GM12878 (cell line): ENCODE data around the gene NPIPB6. TPM values are rescaled to one million over a fixed set of nuclear protein-coding genes. Genes with fewer than 3 reads are reported as not detected.

Experiments used
- ATAC-seq: fragments of 200-7000 bp; cut with Tn5 transposase; 3 replicates; pipeline ENCODE4 v1.9.1; 2020; ENCODE audit warnings: mild to moderate bottlenecking, moderate library complexity
- BruUV-seq: library from RNA; stranded (reverse); fragments of 400-500 nt; replicated peaks from 2 replicates; lab custom pipeline; 2021; lab: Mats Ljungman, UMichigan
- CTCF ChIA-PET: fragments of 300-600 bp; sonication (Branson Sonifier 250); formaldehyde crosslinking; extraction: SDS; loops from one replicate; lab custom pipeline; 2021; ENCODE audit warnings: inconsistent platforms; lab: Yijun Ruan, JAX
- POLR2A ChIA-PET: fragments of 350-600 bp; formaldehyde crosslinking; extraction: SDS; loops from one replicate; lab custom pipeline; 2021; ENCODE audit warnings: inconsistent platforms; lab: Charles Lee
- RAD21 ChIA-PET: fragments of 300-600 bp; sonication (Branson Sonifier 250); formaldehyde crosslinking; loops from one replicate; lab custom pipeline; 2023; ENCODE audit warnings: antibody characterized with exemption; ENCODE audit not compliant: unreplicated experiment; lab: Charles Lee
- SMC1A ChIA-PET: fragments of 300-600 bp; sonication (Branson Sonifier 250); formaldehyde crosslinking; loops from one replicate; lab custom pipeline; 2023; ENCODE audit not compliant: unreplicated experiment, uncharacterized antibody; lab: Charles Lee
- DNase-seq: peaks from one replicate; pipeline ENCODE4 v3.0.0-alpha.2; 2011; ENCODE audit warnings: low read depth, low spot score
- FAIRE-seq: peaks from 3 replicates; lab custom pipeline; 2011; peaks lifted over from hg19 to GRCh38; lab: Jason Lieb, UNC
- H2AFZ ChIP-seq: 2 replicates; pipeline ENCODE4 v1.6.0; 2011; ENCODE audit warnings: low read depth, low read length, control low read depth; ENCODE audit not compliant: control insufficient read depth
- H3K27ac ChIP-seq: 2 replicates; pipeline ENCODE4 v1.5.1; 2011; ENCODE audit warnings: control low read depth; ENCODE audit not compliant: control insufficient read depth, insufficient read depth
- H3K27me3 ChIP-seq, 2 experiments: replicated peaks in 1 of 2; 2 replicates each; pipeline versions ENCODE4 v1.6.0 to v1.6.1; 2011; ENCODE audit warnings: low read length in 1 of 2; ENCODE audit not compliant: control insufficient read depth in 2 of 2, insufficient read depth in 2 of 2
- H3K36me3 ChIP-seq, 2 experiments: 2 replicates each; pipeline ENCODE4 v1.5.1; 2011; ENCODE audit warnings: low read length in 1 of 2; ENCODE audit not compliant: control insufficient read depth in 2 of 2, insufficient read depth in 2 of 2
- H3K4me1 ChIP-seq: 2 replicates; pipeline ENCODE4 v1.6.1; 2011; ENCODE audit warnings: mild to moderate bottlenecking, low read length, moderate library complexity, mixed read lengths; ENCODE audit not compliant: control insufficient read depth, insufficient read depth
- H3K4me2 ChIP-seq: 2 replicates; pipeline ENCODE4 v1.6.0; 2011; ENCODE audit warnings: control low read depth; ENCODE audit not compliant: control insufficient read depth, insufficient read depth
- H3K4me3 ChIP-seq: fragments of 200-600 bp; sonication (generic); 2 replicates; pipeline ENCODE4 v1.5.1; 2016
- H3K79me2 ChIP-seq: 2 replicates; pipeline ENCODE4 v1.6.0; 2011; ENCODE audit warnings: low read length; ENCODE audit not compliant: control insufficient read depth, insufficient read depth
- H3K9ac ChIP-seq: 2 replicates; pipeline ENCODE4 v1.8.0; 2011; ENCODE audit warnings: low read length, control low read depth, mixed read lengths; ENCODE audit not compliant: control insufficient read depth, insufficient read depth
- H3K9me3 ChIP-seq: replicated peaks from 3 replicates; pipeline ENCODE4 v1.5.1; 2011; ENCODE audit warnings: mild to moderate bottlenecking, low read length; ENCODE audit not compliant: control insufficient read depth, insufficient read depth
- H4K20me1 ChIP-seq: 2 replicates; pipeline ENCODE4 v1.6.0; 2011; ENCODE audit not compliant: control insufficient read depth, insufficient read depth
- BACH1 ChIP-seq: fragments of 450-650 bp; IDR thresholded peaks from 2 replicates; pipeline ENCODE4 v1.6.1; 2017; ENCODE audit warnings: mild to moderate bottlenecking, borderline replicate concordance
- CHD2 ChIP-seq: IDR thresholded peaks from 2 replicates; pipeline ENCODE4 v1.6.1; 2011; ENCODE audit warnings: low read depth, low read length, improper control_type of control experiment, borderline replicate concordance
- IKZF2 ChIP-seq, 2 experiments: fragments of 450-650 bp; IDR thresholded peaks; 2 replicates each; pipeline ENCODE4 v1.6.1; 2017; ENCODE audit warnings: mild to moderate bottlenecking in 2 of 2, moderate library complexity in 2 of 2
- MYB ChIP-seq: fragments of 150-350 bp; IDR thresholded peaks from 2 replicates; pipeline ENCODE4 v1.6.1; 2014; ENCODE audit warnings: mild to moderate bottlenecking, low read depth, low read length, borderline replicate concordance
- PAX5 ChIP-seq: IDR thresholded peaks from 2 replicates; pipeline ENCODE4 v1.6.1; 2011; ENCODE audit warnings: low read depth, low read length, borderline replicate concordance
- RFX5 ChIP-seq: IDR thresholded peaks from 2 replicates; pipeline ENCODE4 v1.6.1; 2011; ENCODE audit warnings: low read depth, low read length, improper control_type of control experiment
- SIX5 ChIP-seq: IDR thresholded peaks from 2 replicates; pipeline ENCODE4 v1.6.1; 2011; ENCODE audit warnings: mild to moderate bottlenecking, low read depth, low read length, moderate library complexity; ENCODE audit not compliant: severe bottlenecking
- SREBF2 ChIP-seq: IDR thresholded peaks from 2 replicates; pipeline ENCODE4 v1.6.1; 2012; ENCODE audit warnings: mild to moderate bottlenecking, low read length
- STAT3 ChIP-seq: IDR thresholded peaks from 2 replicates; pipeline ENCODE4 v1.6.1; 2011; ENCODE audit warnings: low read depth, low read length, improper control_type of control experiment
- SUZ12 ChIP-seq: fragments of 200-600 bp; sonication (generic); IDR thresholded peaks from one replicate; pipeline ENCODE4 v1.6.1; 2018; ENCODE audit warnings: antibody characterized with exemption, mild to moderate bottlenecking; ENCODE audit not compliant: unreplicated experiment
- ZNF622 ChIP-seq: fragments of 450-650 bp; IDR thresholded peaks from 2 replicates; pipeline ENCODE4 v1.6.1; 2017; ENCODE audit warnings: mild to moderate bottlenecking, inconsistent platforms
- WGBS: methylation state at CpG from one replicate; pipeline ENCODE4 v1.1.6; 2016; ENCODE audit warnings: low lambda C conversion rate; ENCODE audit not compliant: insufficient replicate concordance, insufficient coverage; ENCODE audit errors: missing lambda C conversion rate; 5-methylcytosine and 5-hydroxymethylcytosine counted together
- in situ Hi-C: fragments of 300-500 bp; cut with MboI; formaldehyde crosslinking; loops from 9 replicates; pipeline ENCODE4 v1.14.3; 2018; ENCODE audit warnings: mixed read lengths
- intact Hi-C: fragments of 100-400 bp; cut with micrococcal nuclease; formaldehyde crosslinking; loops from one replicate; pipeline ENCODE4 v1.14.2; 2022; ENCODE audit not compliant: unreplicated experiment
- polyA plus RNA-seq, 11 experiments: library from polyadenylated mRNA; depleted of rRNA in 4 of 11; unstranded in 6 of 11; stranded (reverse) in 5 of 11; fragments of >200 nt; fragmentation: Nextera tagmentation in 4 of 11; fragmentation: Illumina TruSeq in 1 of 11; extraction: Ambion mirVana in 4 of 11; extraction: Trizol in 1 of 11; gene quantifications; 1 replicate in 1 of 11; 2 replicates in 10 of 11; pipeline versions ENCODE4 v1.2.1 to v1.2.3, GENCODE V29; 2011 to 2016; ENCODE audit warnings: inconsistent platforms in 2 of 11, missing spikeins in 2 of 11, low read depth in 1 of 11
- total RNA-seq, 4 experiments: library from RNA; depleted of rRNA in 3 of 4; stranded (reverse); fragments of >200 nt in 3 of 4; fragmentation: Illumina TruSeq in 1 of 4; extraction: Trizol in 1 of 4; gene quantifications; 2 replicates each; pipeline versions ENCODE4 v1.2.1 to v1.2.3, GENCODE V29; 2013 to 2021
- TF ChIP-seq, protein P1 (sequence below): IDR thresholded peaks from 2 replicates; pipeline ENCODE4 v1.6.1; 2012; ENCODE audit warnings: mild to moderate bottlenecking, low read depth, low read length
- TF ChIP-seq, protein P2 (sequence below): IDR thresholded peaks from 2 replicates; pipeline ENCODE4 v1.6.1; 2011; ENCODE audit warnings: mild to moderate bottlenecking, low read depth, low read length, moderate library complexity; ENCODE audit not compliant: insufficient replicate concordance

The NPIPB6 gene
- total and polyA plus RNA-seq, 10 of the 15 experiments (the other 5 are each of a cell fraction or from before 2014, with no cell fraction given), result 0.24 to 0.76 (median 0.44) TPM; not detected in 5

GRCh38 chr16:28320741-28321140, 42.6 kb downstream of the NPIPB6 start:
- H3K9me3 ChIP-seq, result no peaks in the 10 kb centered on the region

DNA sequence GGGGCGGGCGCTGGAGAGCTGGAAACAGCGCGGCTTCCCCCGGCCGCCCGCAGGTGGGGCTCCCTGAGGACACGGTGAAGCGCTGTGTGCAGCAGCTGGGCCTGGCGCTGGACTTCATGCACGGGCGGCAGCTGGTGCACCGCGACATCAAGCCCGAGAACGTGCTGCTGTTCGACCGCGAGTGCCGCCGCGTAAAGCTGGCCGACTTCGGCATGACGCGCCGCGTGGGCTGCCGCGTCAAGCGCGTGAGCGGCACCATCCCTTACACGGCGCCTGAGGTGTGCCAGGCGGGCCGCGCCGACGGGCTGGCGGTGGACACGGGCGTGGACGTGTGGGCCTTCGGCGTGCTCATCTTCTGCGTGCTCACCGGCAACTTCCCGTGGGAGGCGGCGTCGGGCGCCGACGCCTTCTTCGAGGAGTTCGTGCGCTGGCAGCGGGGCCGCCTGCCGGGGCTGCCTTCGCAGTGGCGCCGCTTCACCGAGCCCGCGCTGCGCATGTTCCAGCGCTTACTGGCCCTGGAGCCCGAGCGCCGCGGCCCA, 43.2 kb downstream of the NPIPB6 start:
- FAIRE-seq, result no peak
- Histone ChIP-seq H3K4me2 (no peak overlapping the region), H3K4me3 (no peak overlapping the region)
- ChIA-PET POLR2A (no interaction called here), RAD21 (no interaction called here)
- TF ChIP-seq PAX5 (no peak), MYB (no peak), SIX5 (no peak), SREBF2 (no peak), IKZF2 (IDR thresholded peaks at IDR 0.05) (no peak), SUZ12 (no peak), RFX5 (no peak)
- TF ChIP-seq, protein P1, sequence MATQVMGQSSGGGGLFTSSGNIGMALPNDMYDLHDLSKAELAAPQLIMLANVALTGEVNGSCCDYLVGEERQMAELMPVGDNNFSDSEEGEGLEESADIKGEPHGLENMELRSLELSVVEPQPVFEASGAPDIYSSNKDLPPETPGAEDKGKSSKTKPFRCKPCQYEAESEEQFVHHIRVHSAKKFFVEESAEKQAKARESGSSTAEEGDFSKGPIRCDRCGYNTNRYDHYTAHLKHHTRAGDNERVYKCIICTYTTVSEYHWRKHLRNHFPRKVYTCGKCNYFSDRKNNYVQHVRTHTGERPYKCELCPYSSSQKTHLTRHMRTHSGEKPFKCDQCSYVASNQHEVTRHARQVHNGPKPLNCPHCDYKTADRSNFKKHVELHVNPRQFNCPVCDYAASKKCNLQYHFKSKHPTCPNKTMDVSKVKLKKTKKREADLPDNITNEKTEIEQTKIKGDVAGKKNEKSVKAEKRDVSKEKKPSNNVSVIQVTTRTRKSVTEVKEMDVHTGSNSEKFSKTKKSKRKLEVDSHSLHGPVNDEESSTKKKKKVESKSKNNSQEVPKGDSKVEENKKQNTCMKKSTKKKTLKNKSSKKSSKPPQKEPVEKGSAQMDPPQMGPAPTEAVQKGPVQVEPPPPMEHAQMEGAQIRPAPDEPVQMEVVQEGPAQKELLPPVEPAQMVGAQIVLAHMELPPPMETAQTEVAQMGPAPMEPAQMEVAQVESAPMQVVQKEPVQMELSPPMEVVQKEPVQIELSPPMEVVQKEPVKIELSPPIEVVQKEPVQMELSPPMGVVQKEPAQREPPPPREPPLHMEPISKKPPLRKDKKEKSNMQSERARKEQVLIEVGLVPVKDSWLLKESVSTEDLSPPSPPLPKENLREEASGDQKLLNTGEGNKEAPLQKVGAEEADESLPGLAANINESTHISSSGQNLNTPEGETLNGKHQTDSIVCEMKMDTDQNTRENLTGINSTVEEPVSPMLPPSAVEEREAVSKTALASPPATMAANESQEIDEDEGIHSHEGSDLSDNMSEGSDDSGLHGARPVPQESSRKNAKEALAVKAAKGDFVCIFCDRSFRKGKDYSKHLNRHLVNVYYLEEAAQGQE, result no peak
- TF ChIP-seq, all 136 proteins: peak for 0
- Histone ChIP-seq H2AFZ (no peak overlapping the region), H3K27me3 (no peaks in the 10 kb centered on the region), H3K4me1 (no peaks in the 10 kb centered on the region), H3K79me2 (no peaks in the 10 kb centered on the region), H3K9me3 (no peaks in the 10 kb centered on the region), H4K20me1 (no peaks in the 10 kb centered on the region), H3K9ac (no peak overlapping the region), H3K36me3 (no peaks in the 10 kb centered on the region), H3K27ac (no peak overlapping the region)
- intact Hi-C loops (no loop called here), in situ Hi-C loops (no loop called here)
- DNase-seq (no peak), ATAC-seq (no peak)
- CTCF ChIA-PET, result interaction anchor here (1.5 kb wide), 1 partner anchor 36 kb away, joined by 3 read pairs; no protein-coding TSS in a partner anchor
- SMC1A ChIA-PET, result no interaction called here
- 88% methylated on average over 41 of the region's 73 CpGs for WGBS
- no TSS peak for BruUV-seq

More at GRCh38 chr16:28320741-28321140, 42.6 kb downstream of the NPIPB6 start:
- no peak overlapping the region for H2AFZ ChIP-seq
- CTCF ChIA-PET, result interaction anchor here (1.0 to 1.3 kb wide), 3 partner anchors 8 to 46 kb away, joined by 3 to 7 read pairs (median 3); no protein-coding TSS in a partner anchor
- RAD21 ChIA-PET, result interaction anchor here (1.4 kb wide), 1 partner anchor 296 kb away, joined by 4 read pairs; no protein-coding TSS in a partner anchor
- TF ChIP-seq STAT3, result no peak
- TF ChIP-seq BACH1, result no peak
- no peak for TF ChIP-seq ZNF622
- no peak for TF ChIP-seq CHD2
- TF ChIP-seq, protein P2, sequence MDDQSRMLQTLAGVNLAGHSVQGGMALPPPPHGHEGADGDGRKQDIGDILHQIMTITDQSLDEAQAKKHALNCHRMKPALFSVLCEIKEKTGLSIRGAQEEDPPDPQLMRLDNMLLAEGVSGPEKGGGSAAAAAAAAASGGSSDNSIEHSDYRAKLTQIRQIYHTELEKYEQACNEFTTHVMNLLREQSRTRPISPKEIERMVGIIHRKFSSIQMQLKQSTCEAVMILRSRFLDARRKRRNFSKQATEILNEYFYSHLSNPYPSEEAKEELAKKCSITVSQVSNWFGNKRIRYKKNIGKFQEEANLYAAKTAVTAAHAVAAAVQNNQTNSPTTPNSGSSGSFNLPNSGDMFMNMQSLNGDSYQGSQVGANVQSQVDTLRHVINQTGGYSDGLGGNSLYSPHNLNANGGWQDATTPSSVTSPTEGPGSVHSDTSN, result no peak
- DNase-seq (no peak), ATAC-seq (no peak), FAIRE-seq (no peak)
- H4K20me1 ChIP-seq, result no peaks in the 10 kb centered on the region
- H3K27ac ChIP-seq, result no peak overlapping the region
- BruUV-seq, result no TSS peak
- H3K4me3 ChIP-seq, result no peak overlapping the region
- in situ Hi-C loops (no loop called here), intact Hi-C loops (no loop called here)
- SMC1A ChIA-PET, result no interaction called here
- H3K9ac ChIP-seq, result no peak overlapping the region
- no peaks in the 10 kb centered on the region for H3K27me3 ChIP-seq
- H3K4me1 ChIP-seq, result no peaks in the 10 kb centered on the region
- 94% methylated on average over 42 of the region's 49 CpGs for WGBS
- H3K36me3 ChIP-seq, result no peaks in the 10 kb centered on the region
- H3K79me2 ChIP-seq, result no peaks in the 10 kb centered on the region
- POLR2A ChIA-PET, result no interaction called here
- H3K4me2 ChIP-seq, result no peak overlapping the region
